OCI-M1 (cell line): Measurements from ENCODE around the gene KRTCAP2.

Source experiments
- DNase-seq: peaks from one replicate; lab custom pipeline; 2025; lab: John Stamatoyannopoulos, UW

KRTCAP2 gene

DNA sequence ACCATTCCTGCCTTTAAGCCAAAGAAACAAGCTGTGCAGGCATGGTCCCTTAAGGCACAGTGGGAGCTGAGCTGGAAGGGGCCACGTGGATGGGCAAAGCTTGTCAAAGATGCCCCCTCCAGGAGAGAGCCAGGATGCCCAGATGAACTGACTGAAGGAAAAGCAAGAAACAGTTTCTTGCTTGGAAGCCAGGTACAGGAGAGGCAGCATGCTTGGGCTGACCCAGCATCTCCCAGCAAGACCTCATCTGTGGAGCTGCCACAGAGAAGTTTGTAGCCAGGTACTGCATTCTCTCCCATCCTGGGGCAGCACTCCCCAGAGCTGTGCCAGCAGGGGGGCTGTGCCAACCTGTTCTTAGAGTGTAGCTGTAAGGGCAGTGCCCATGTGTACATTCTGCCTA, 38.8 kb downstream of the KRTCAP2 start:
- DNase-seq = no peak

GRCh38 chr1:155133799-155134281, 39.3 kb downstream of the KRTCAP2 start:
- no peak for DNase-seq

DNA sequence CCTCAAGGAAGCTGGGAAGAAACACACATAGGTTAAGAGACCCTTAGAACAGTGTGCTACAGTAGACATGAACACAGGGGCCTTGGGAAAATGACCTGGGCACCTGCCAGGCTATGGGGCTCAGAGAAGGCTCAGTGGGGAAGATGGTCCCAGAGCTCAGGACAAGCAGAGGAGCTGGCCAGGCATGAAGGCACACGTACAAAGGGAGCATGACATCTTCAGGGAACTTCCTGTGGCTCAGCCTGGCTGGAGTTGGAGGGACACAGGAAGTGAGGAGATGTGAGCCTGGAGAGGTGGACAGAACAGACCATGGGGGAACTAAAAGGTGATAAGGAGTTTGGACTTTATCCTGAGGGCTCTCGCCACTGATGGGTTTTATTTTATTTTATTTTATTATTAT, 41.2 kb downstream of the KRTCAP2 start:
- no peak for DNase-seq

DNA sequence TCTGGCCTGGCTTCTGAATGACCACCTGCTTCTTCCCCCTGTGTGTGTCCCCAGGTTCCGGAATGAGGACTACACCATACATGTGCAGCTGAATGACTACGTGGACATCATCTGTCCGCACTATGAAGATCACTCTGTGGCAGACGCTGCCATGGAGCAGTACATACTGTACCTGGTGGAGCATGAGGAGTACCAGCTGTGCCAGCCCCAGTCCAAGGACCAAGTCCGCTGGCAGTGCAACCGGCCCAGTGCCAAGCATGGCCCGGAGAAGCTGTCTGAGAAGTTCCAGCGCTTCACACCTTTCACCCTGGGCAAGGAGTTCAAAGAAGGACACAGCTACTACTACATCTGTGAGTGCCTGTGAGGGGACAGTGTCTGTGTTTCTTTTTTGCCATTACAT, 41.8 kb downstream of the KRTCAP2 start:
- no peak for DNase-seq

DNA sequence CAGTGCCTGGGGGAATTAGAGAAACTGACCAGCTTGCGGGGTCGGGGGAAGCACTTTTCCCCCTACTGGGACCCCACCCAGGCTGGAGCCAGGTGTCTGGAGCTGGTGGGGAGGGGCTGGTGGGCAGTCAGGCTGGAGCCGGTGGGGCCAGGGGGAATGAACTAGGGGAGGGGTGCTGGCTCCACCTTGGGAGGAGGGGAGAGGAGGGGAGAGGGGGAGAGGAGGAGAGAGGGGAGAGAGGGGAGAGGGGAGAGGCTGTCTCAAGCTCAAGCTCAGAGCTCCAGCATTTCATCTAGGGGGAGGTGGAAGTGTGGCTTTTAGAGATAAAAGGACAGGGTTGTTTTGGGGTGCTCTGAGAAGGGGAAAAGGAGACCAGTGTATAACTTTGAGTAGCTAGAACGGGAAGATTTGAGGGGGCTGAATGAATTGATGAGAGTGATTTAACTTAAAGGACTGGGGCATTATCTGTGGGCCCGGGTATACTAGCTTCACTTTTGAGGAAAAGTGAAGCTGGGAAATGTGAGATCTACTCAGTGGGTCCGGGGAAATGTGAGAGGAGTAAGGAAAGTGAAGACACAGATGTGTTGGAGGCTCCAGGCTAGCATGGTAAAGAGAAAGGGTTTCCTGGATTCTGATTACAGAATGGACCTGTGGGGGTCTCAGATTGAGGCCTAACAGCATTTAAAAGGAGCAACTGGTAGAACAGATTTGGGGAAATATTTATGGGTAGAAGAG, 42.7 kb downstream of the KRTCAP2 start:
- DNase-seq = no peak

DNA sequence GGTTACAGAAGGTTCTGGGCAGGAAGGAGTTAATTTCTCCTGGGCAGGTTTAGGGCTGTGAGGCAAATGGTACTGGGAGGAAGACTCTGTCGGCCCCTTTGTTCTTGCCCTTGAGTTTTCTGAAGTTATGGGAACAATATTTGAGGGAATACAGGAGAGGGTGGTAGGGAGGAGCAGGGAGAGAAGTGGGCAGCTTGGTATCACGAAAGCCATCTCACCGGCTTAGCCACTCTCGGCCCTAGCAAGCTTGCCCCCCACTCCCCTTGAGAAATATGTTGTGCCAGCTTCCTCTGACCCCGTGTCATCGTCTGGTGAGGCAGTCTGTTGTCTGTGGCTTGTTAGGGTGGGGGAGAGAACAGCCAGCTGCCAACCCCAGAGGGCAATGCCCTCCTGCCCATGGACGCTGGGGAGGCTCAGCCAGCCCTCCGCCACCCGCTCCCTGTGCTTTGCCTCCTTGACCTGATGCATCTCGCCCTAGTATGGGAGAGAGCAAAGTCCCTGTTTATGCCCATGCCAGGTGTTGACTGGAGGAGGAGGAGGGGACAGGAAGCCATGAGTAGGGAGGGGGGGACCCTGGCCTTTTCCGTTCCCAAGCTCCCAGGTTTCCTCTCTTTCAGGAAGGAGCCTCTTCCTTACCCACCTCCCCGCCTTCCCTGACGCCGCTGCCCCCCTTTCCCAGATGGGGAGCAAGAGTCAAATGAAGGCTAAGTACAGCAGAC, 44.2 kb downstream of the KRTCAP2 start:
- DNase-seq = no peak

DNA sequence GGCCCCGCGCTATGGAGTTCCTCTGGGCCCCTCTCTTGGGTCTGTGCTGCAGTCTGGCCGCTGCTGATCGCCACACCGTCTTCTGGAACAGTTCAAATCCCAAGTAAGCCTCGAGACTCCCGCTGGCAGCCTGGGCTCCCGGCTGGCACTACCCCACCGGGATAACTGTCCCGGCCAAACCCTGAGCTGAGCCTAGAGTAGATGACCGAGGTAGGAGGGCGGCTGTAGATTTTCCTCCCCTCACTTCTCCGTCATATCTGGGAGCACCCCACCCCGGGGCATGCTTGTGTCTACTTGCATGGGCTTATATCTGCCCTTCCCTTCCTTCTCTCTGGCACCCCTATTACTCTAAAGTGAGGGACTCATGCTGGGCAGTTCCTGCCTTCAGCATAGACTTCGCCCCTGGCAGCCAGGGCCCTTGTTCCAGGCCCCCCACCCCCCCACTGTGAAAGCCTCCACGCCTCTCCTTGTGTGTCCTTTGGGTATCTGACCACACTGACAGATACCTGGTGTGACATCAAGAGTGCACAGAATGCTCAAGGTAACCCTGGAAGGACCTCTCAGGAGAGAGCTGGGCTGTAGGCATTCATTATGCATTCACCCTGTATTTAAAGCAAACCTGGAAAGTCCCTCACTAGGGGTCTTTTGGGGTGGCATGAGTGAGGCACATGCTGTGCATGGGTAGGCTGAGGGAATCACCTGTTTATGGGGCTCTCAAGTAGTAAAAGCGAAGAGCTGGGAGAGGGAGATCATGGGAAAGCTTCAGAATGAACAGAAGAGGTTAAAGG, 44.9 kb downstream of the KRTCAP2 start:
- no peak for DNase-seq

DNA sequence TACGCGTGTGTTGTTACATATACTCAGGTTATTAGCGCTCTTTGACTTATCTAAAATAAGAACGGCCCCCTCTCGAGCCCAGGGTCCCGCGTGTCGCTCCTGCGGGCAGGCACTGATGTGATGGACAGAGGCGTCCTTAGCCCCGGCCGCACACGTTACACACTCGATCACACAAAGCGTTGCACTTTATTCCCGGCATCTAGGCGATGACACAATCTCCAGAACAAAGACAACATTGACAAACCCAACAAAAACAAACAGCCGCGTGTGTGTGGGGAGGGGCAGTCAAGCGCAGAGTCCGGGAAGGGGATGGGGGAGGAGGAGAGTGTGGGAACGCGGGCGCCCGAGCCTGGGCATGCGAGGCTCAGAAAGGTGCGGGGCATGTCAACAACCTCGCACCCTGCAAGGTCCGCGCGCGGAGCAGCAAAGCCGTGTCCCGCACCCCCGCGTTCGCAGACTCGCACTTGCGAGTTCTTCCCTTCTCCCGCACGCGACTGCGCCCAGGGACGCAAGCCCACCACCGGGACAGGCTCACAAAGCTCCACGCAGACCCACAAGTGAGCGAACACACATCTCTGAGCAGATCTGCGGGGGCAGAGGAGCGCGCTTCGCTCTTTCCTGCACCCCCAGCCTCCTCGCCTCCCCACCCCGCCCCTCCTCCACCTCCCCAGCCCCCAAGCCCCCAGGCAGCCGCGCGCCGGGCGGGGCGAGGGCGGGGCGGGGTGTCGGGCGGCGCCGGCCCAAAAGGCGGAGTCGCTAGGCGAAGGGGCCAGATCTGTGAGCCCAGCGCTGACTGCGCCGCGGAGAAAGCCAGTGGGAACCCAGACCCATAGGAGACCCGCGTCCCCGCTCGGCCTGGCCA, 45.8 kb downstream of the KRTCAP2 start, which contains the start of gene EFNA1:
EFNA1 (plus strand) TSS at position 772 of the 862 bp plus-strand sequence. CDS start 102 bp downstream, outside the sequence.
- DNase-seq = peak; percentile 62

DNA sequence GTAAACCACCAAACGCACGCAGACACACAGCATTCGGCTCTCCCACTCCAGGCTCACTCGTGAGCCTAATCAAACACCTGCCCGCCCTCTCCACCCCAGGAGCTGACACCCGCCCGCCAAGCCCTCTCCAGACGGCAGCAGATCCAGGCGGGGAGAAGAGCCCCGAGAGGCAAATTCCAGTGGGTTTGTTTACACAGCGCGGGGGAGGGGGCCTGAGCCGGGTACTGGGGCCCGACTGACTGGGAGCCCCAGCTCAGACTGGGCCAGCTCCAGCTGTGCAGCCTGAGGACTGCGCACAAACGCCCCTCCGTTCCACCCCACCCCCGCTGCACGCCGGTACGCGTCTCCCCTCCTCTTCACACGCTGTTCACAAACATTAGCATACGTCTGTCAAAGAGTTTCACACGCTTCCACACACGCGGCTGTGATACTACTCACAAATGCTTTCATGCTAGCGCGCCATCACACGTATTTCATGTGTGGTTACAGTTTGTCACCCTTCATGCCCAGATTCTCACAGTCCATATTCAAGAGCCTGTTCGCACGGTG, 46.5 kb downstream of the KRTCAP2 start:
- no peak for DNase-seq

DNA sequence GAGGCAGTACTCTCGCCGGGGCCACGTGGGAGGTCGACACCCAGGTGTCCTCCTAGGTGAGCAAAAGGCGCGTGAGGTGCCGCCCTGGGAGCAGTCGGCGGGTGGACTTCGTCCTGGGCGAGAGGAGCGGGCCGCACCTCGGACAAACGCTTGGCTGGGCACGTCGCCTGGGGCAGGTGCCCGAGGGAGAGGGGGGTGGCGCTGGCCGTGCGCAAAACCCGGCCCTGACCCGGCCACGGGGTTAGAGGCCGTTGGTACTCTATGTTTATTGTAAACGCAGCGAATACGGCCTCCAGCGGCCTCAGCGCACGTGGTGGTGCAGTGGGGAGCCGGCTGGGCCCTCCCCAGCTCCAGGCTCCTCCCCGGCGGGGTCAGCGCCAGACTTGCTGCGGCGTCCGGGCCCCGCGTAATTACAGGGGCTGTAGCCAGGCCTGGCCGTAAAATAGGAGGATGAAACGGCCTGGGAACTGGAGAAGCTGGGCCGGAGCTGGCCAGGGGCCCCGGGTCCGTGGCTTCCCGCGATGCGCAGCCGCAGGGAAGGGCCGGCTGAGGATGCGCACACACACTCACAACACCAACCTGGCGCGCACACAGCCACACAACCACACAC, 47.1 kb downstream of the KRTCAP2 start:
- DNase-seq = no peak

GRCh38 chr1:155125511-155125945, 47.6 kb downstream of the KRTCAP2 start:
- no peak for DNase-seq

- no peak for DNase-seq
Measured at GRCh38 chr1:155124503-155125463, 48.3 kb downstream of the KRTCAP2 start.

- DNase-seq = no peak
Measured at GRCh38 chr1:155123801-155124200, 49.3 kb downstream of the KRTCAP2 start.

DNA sequence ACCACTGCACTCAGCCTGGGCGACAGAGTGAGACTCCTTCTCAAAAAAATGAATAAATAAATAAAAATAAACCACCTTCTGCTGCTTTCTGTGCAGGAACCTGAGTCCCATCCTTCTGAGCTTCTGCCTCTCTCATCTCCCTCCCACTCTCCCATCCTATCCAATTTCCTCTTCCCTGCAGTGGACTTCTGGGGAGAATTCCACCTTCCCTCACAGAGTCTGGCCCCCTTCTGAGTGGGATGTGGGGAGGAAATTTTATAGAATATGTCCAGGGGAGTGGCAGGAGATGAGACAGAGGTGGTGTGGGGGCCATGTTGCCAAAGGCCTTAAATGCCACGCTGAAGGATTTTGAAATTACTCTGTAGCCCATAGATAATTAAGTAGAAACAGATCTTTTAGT, 50.8 kb downstream of the KRTCAP2 start:
- DNase-seq = no peak

- DNase-seq = no peak
Measured at GRCh38 chr1:155121249-155121648, 51.9 kb downstream of the KRTCAP2 start.

- peak; percentile 47 for DNase-seq
Measured at GRCh38 chr1:155120253-155120652, 52.9 kb downstream of the KRTCAP2 start.
